Activated CD8-positive, alpha-beta T cell treated with anti-CD3 and anti-CD28 coated beads for 36 hours (primary cell): ENCODE measurements around the gene ANXA11. TPM values are rescaled to one million over a fixed set of nuclear protein-coding genes. Genes with fewer than 3 reads are reported as not detected.

ENCODE experiments used
- ATAC-seq: fragments of 200-7000 bp; cut with Tn5 transposase; one replicate; pipeline ENCODE4 v1.10.0; 2021; ENCODE audit warnings: mild to moderate bottlenecking, moderate library complexity
- CTCF ChIA-PET: fragments of 350-600 bp; sonication (Branson Sonifier 250); formaldehyde crosslinking; loops from one replicate; lab custom pipeline; 2021; ENCODE audit warnings: antibody characterized with exemption; lab: Charles Lee
- POLR2A ChIA-PET: fragments of 350-600 bp; sonication (Branson Sonifier 250); formaldehyde crosslinking; loops from one replicate; lab custom pipeline; 2021; ENCODE audit warnings: antibody characterized with exemption; lab: Charles Lee
- DNase-seq: peaks from one replicate; pipeline ENCODE4 v3.0.0-alpha.2; 2020
- H3K27ac Mint-ChIP-seq: one replicate; pipeline ENCODE4 v1.8.0; 2021; ENCODE audit warnings: mild to moderate bottlenecking, mixed read lengths
- H3K27me3 Mint-ChIP-seq: one replicate; pipeline ENCODE4 v1.8.0; 2021; ENCODE audit warnings: mixed read lengths
- H3K36me3 Mint-ChIP-seq: one replicate; pipeline ENCODE4 v1.8.0; 2021; ENCODE audit warnings: low read depth, mixed read lengths
- H3K4me1 Mint-ChIP-seq: one replicate; pipeline ENCODE4 v1.8.0; 2021; ENCODE audit warnings: low read depth, mixed read lengths
- H3K4me3 Mint-ChIP-seq: one replicate; pipeline ENCODE4 v1.8.0; 2021; ENCODE audit warnings: mild to moderate bottlenecking, moderate library complexity, mixed read lengths
- H3K9me3 Mint-ChIP-seq: one replicate; pipeline ENCODE4 v1.8.0; 2021; ENCODE audit warnings: mixed read lengths
- intact Hi-C: fragments of 100-400 bp; cut with micrococcal nuclease; formaldehyde crosslinking; loops from one replicate; pipeline ENCODE4 v1.10.0; 2022
- total RNA-seq, 2 experiments: library from RNA; stranded (reverse); gene quantifications; one replicate each; pipeline ENCODE4 v1.2.3, GENCODE V29; 2021
- TF ChIP-seq, protein P1 (sequence below): fragments of 200-600 bp; IDR thresholded peaks from one replicate; pipeline ENCODE4 v1.8.0; 2022; ENCODE audit warnings: antibody characterized with exemption, mild to moderate bottlenecking

The ANXA11 gene
- total RNA-seq, 2 experiments from 2014 or later = 226 to 238 TPM

DNA sequence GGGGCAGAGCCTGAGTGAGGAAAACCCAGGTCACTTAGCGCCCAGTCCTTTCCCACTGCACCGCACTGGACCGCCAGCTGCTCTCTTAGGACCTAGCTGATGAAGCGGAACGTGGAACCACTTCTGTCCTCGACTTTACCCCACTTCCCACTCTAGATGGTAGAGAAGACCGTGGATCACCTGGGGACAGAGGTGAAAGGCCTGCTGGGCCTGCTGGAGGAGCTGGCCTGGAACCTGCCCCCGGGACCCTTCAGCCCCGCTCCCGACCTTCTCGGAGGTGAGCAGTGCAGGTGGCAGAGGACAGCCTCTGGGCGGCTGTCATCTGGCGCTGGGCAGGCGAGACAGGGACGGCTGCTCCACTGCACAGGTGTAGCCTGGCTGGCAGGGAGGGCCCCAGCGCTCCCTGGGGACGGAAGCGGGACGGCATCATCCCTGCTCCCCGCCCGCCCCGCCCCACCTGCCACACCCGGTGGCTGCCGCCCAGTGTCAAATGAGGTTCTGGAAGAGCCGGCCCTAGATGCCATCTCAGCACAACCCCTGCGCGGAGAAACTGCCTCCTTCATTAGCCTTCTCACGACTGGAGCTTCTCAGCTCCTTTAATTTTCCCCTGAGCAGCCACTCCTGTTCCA is 61.2 kb downstream of the ANXA11 start:
- intact Hi-C loops = loop anchor here (1.0 kb wide), 1 partner anchor 78 kb away; no protein-coding TSS in a partner anchor
- TF ChIP-seq, protein P1, sequence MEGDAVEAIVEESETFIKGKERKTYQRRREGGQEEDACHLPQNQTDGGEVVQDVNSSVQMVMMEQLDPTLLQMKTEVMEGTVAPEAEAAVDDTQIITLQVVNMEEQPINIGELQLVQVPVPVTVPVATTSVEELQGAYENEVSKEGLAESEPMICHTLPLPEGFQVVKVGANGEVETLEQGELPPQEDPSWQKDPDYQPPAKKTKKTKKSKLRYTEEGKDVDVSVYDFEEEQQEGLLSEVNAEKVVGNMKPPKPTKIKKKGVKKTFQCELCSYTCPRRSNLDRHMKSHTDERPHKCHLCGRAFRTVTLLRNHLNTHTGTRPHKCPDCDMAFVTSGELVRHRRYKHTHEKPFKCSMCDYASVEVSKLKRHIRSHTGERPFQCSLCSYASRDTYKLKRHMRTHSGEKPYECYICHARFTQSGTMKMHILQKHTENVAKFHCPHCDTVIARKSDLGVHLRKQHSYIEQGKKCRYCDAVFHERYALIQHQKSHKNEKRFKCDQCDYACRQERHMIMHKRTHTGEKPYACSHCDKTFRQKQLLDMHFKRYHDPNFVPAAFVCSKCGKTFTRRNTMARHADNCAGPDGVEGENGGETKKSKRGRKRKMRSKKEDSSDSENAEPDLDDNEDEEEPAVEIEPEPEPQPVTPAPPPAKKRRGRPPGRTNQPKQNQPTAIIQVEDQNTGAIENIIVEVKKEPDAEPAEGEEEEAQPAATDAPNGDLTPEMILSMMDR = peak; percentile 61
- peak; percentile 64 for ATAC-seq
- Mint-ChIP-seq H3K9me3 (peaks cover 4% of the 10 kb centered on the region), H3K4me1 (peaks cover 18% of the 10 kb centered on the region), H3K36me3 (peaks cover 7% of the 10 kb centered on the region), H3K27ac (no peak overlapping the region), H3K27me3 (no peaks in the 10 kb centered on the region), H3K4me3 (peak overlapping the region; percentile 63)
- DNase-seq = peak; percentile 39
- ChIA-PET POLR2A (interaction anchor here (0.7 to 1.9 kb wide), 6 partner anchors 11 to 78 kb away, joined by 3 to 10 read pairs (median 4); partner anchors contain the start of gene PLAC9), CTCF (interaction anchor here (0.6 to 4.2 kb wide), 31 partner anchors 7 to 281 kb away, joined by 3 to 114 read pairs (median 5); partner anchors contain the start of gene TMEM254)

DNA sequence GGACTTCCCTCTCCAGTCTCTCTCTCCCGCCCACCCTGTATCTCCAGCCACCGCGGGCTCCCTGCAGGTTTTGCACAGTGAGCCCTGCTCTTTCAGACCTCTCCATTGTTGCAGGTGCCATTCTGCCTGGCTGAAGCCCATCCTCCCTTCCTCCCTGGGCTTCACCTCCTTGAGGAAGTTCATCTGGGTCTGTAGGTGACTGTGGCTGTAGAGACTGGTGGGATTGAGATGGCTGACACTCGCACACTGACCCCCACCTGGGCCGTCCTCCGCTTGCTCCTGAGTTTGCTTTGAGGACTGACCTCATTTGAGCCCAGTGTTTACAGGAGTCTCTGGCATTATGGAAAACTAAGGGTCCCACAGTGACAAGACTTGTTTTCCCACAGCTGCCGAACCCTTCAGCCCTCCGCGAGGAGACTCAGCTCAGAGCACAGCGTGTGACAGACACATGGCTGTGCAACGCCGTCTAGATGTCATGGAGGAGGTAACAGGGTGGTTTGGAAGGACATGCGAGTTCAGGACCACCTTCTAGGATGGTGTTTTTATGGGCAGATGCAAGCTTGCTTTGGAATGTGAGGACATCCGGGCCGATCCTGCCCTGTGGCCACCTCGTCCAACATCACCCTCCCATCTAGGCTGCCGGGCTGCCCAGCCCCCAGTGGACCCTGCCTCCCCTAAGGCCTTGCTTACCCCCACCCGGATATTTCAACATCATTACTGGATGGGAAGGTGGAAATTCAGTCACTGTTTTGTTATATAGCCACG is 63.5 kb downstream of the ANXA11 start:
- POLR2A ChIA-PET = no interaction called here
- ATAC-seq (no peak), DNase-seq (no peak)
- TF ChIP-seq, protein P1 = no peak
- H3K36me3 Mint-ChIP-seq = peaks cover under 1% of the 10 kb centered on the region
- no peak overlapping the region for H3K27ac Mint-ChIP-seq
- peaks cover 18% of the 10 kb centered on the region for H3K4me1 Mint-ChIP-seq
- intact Hi-C loops = no loop called here
- H3K9me3 Mint-ChIP-seq = no peaks in the 10 kb centered on the region
- H3K4me3 Mint-ChIP-seq = no peak overlapping the region
- CTCF ChIA-PET = interaction anchor here (0.6 to 4.2 kb wide), 9 partner anchors 12 to 119 kb away, joined by 3 to 114 read pairs (median 13); no protein-coding TSS in a partner anchor
- peaks cover 3% of the 10 kb centered on the region for H3K27me3 Mint-ChIP-seq

DNA sequence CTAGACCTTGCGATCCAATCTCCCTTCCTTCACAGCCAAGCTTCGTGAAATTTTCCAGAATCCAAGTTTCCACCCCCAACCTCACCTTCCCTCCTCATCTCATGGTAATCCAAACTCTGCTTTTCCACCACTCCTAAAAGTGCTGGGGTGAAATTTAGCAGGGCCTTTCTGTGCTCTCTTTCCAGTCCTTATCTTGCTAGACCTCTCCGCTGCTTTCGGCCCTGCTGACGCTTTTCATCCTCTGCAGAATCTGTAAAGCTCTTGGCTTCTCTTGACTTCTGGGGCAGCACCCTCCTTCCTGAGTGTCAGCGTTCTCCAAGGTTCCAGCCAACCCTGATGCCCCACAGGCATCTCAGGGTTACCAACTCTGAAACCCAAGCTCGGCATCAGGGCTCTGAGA is 65.1 kb downstream of the ANXA11 start:
- TF ChIP-seq, protein P1 = no peak
- Mint-ChIP-seq H3K4me1 (peaks cover 14% of the 10 kb centered on the region), H3K36me3 (no peaks in the 10 kb centered on the region), H3K9me3 (no peaks in the 10 kb centered on the region), H3K4me3 (no peak overlapping the region), H3K27me3 (peaks cover 3% of the 10 kb centered on the region), H3K27ac (no peak overlapping the region)
- ChIA-PET POLR2A (interaction anchor here (1.1 kb wide), 1 partner anchor 45 kb away, joined by 3 read pairs; no protein-coding TSS in a partner anchor), CTCF (interaction anchor here (2.0 to 2.4 kb wide), 2 partner anchors 82 to 121 kb away, joined by 7 to 13 read pairs; no protein-coding TSS in a partner anchor)
- ATAC-seq (no peak), DNase-seq (no peak)
- intact Hi-C loops = no loop called here

DNA sequence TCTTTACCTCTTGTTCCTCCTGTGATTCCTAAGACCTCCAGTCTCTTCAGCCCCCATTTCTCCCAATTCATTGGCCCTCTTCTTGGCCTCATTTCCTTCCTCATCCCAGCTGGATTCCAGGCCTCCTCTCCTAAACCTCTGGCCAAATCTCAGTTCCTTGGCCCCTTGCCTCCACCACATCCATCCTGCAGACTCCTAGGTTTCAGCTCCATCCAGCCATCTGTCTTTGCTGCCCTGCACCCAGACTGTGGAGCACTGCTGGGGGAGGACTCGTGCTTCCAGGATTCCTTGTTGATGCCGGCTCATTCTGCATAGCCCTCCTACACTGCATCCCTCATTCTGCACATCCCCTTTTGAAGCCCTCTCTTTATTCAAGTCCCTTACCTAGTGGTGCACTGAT is 66.1 kb downstream of the ANXA11 start:
- ATAC-seq (no peak), DNase-seq (no peak)
- Mint-ChIP-seq H3K27me3 (peaks cover 3% of the 10 kb centered on the region), H3K27ac (no peak overlapping the region), H3K4me1 (peaks cover 6% of the 10 kb centered on the region), H3K36me3 (no peaks in the 10 kb centered on the region), H3K9me3 (no peaks in the 10 kb centered on the region), H3K4me3 (no peak overlapping the region)
- TF ChIP-seq, protein P1 = no peak
- CTCF ChIA-PET = interaction anchor here (0.7 kb wide), 1 partner anchor 121 kb away, joined by 3 read pairs; no protein-coding TSS in a partner anchor
- POLR2A ChIA-PET = no interaction called here
- intact Hi-C loops = loop anchor here (10.0 kb wide), 1 partner anchor 84 kb away; no protein-coding TSS in a partner anchor
